Loucy (cell line): ENCODE measurements around the gene AAGAB.

Experiments used
- H2AFZ ChIP-seq: fragments of 200-600 bp; sonication (generic); 2 replicates; pipeline ENCODE4 v1.6.0; 2016; ENCODE audit warnings: antibody characterized with exemption, mild to moderate bottlenecking, low read length, moderate library complexity
- H3F3A ChIP-seq: fragments of 200-600 bp; 2 replicates; pipeline ENCODE4 v1.6.0; 2016; ENCODE audit warnings: antibody characterized with exemption, low read depth, mild to moderate bottlenecking
- H3K27me3 ChIP-seq: fragments of 200-600 bp; sonication (generic); 2 replicates; pipeline ENCODE4 v1.6.1; 2014; ENCODE audit warnings: low read length, mild to moderate bottlenecking; ENCODE audit not compliant: insufficient read depth, poor library complexity, severe bottlenecking
- H3K36me3 ChIP-seq: fragments of 200-600 bp; sonication (generic); 2 replicates; pipeline ENCODE4 v1.6.1; 2016; ENCODE audit warnings: low read length; ENCODE audit not compliant: insufficient read depth
- H3K4me1 ChIP-seq: fragments of 200-600 bp; sonication (generic); 2 replicates; pipeline ENCODE4 v1.5.1; 2014; ENCODE audit warnings: low read length, mild to moderate bottlenecking; ENCODE audit not compliant: insufficient read depth, poor library complexity, severe bottlenecking
- H3K4me2 ChIP-seq: fragments of 200-600 bp; sonication (generic); 2 replicates; pipeline ENCODE4 v1.6.0; 2014; ENCODE audit warnings: antibody characterized with exemption, low read length, low read depth, mild to moderate bottlenecking; ENCODE audit not compliant: poor library complexity, severe bottlenecking
- H3K4me3 ChIP-seq: fragments of 200-600 bp; sonication (generic); 2 replicates; pipeline ENCODE4 v1.5.1; 2014; ENCODE audit warnings: low read length, mild to moderate bottlenecking, mixed read lengths; ENCODE audit not compliant: poor library complexity, severe bottlenecking
- H3K79me2 ChIP-seq: fragments of 200-600 bp; sonication (generic); 2 replicates; pipeline ENCODE4 v1.6.1; 2014; ENCODE audit warnings: low read length; ENCODE audit not compliant: insufficient read depth
- H3K9ac ChIP-seq: fragments of 200-600 bp; sonication (generic); 2 replicates; pipeline ENCODE4 v1.6.0; 2014; ENCODE audit warnings: mild to moderate bottlenecking, low read depth, low read length, moderate library complexity; ENCODE audit not compliant: poor library complexity, severe bottlenecking
- H3K9me2 ChIP-seq: fragments of 200-600 bp; sonication (generic); replicated peaks from 2 replicates; pipeline ENCODE4 v1.6.1; 2016; ENCODE audit warnings: low read depth, low read length, mixed read lengths
- H3K9me3 ChIP-seq: fragments of 200-600 bp; sonication (generic); 2 replicates; pipeline ENCODE4 v1.6.1; 2014; ENCODE audit warnings: mild to moderate bottlenecking, antibody characterized with exemption, low read length, low read depth; ENCODE audit not compliant: insufficient read depth
- H4K20me1 ChIP-seq: fragments of 200-600 bp; sonication (generic); 2 replicates; pipeline ENCODE4 v1.6.0; 2014; ENCODE audit warnings: antibody characterized with exemption, low read length, mild to moderate bottlenecking; ENCODE audit not compliant: insufficient read depth, poor library complexity, severe bottlenecking
- CTCF ChIP-seq: fragments of 200-600 bp; sonication (generic); conservative IDR thresholded peaks from 2 replicates; pipeline ENCODE4 v1.5.1; 2014; ENCODE audit warnings: mild to moderate bottlenecking, antibody characterized with exemption, low read length
- EZH2phosphoT487 ChIP-seq: fragments of 200-600 bp; IDR thresholded peaks from 2 replicates; pipeline ENCODE4 v1.6.1; 2018; ENCODE audit warnings: antibody characterized with exemption, mild to moderate bottlenecking, moderate library complexity, borderline replicate concordance

AAGAB gene

GRCh38 chr15:67163180-67163579 is 91.3 kb downstream of the AAGAB start:
- Histone ChIP-seq H3K79me2 (peaks cover 53% of the 10 kb centered on the region), H3K4me1 (peaks cover 19% of the 10 kb centered on the region)

DNA sequence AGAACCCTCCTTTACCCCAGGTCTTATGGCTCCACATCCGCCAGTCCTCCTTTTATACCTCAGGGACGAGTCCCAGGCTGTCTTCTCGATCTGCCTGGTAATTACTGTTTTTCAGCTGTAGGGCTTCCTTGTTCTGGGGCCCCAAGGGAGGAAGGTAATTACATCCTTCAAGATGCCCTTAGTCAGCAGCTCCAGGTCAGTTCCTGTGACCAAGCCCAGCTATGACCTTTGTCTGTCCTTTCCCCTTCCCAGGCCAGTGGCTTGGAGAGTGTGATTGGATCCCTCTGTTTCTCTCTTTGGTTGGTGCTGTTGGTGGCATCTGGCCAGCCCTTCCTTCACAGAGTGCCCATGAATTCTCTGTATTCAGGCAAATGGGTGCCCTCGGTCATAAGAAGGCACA is 92.6 kb downstream of the AAGAB start:
- Histone ChIP-seq H3K4me1 (peaks cover 32% of the 10 kb centered on the region), H3K4me2 (peak overlapping the region; percentile 9), H4K20me1 (peaks cover 20% of the 10 kb centered on the region), H3K4me3 (no peak overlapping the region), H3K9me2 (no peaks in the 10 kb centered on the region), H3F3A (no peaks in the 10 kb centered on the region), H3K9me3 (no peaks in the 10 kb centered on the region), H3K36me3 (peaks cover 26% of the 10 kb centered on the region; the same call in 1 of the 2 replicates), H3K9ac (no peak overlapping the region), H2AFZ (no peak overlapping the region), H3K27me3 (no peaks in the 10 kb centered on the region), H3K79me2 (peaks cover 58% of the 10 kb centered on the region)
- TF ChIP-seq EZH2phosphoT487 = no peak
- TF ChIP-seq CTCF = no peak

More at GRCh38 chr15:67163180-67163579, 91.3 kb downstream of the AAGAB start:
- TF ChIP-seq CTCF (no peak), EZH2phosphoT487 (no peak)
- Histone ChIP-seq H3K9me3 (no peaks in the 10 kb centered on the region), H3K36me3 (peaks cover 39% of the 10 kb centered on the region; the same call in 1 of the 2 replicates), H3F3A (no peaks in the 10 kb centered on the region), H3K4me2 (no peak overlapping the region), H4K20me1 (peaks cover 14% of the 10 kb centered on the region), H2AFZ (no peak overlapping the region), H3K27me3 (no peaks in the 10 kb centered on the region), H3K4me3 (no peak overlapping the region), H3K9ac (no peak overlapping the region), H3K9me2 (no peaks in the 10 kb centered on the region)

GRCh38 chr15:67161412-67161811 is 93.0 kb downstream of the AAGAB start:
- Histone ChIP-seq H3F3A (no peaks in the 10 kb centered on the region), H3K79me2 (peaks cover 58% of the 10 kb centered on the region), H3K9ac (no peak overlapping the region), H3K4me2 (peak overlapping the region; percentile 9), H3K4me3 (no peak overlapping the region), H4K20me1 (peaks cover 20% of the 10 kb centered on the region), H3K9me3 (no peaks in the 10 kb centered on the region), H2AFZ (no peak overlapping the region), H3K36me3 (peaks cover 22% of the 10 kb centered on the region; the same call in 1 of the 2 replicates), H3K4me1 (peaks cover 33% of the 10 kb centered on the region), H3K27me3 (no peaks in the 10 kb centered on the region), H3K9me2 (no peaks in the 10 kb centered on the region)
- TF ChIP-seq CTCF (no peak), EZH2phosphoT487 (no peak)
